ENCODE results near the gene PEX14. TPM values are rescaled to one million over a fixed set of nuclear protein-coding genes. Genes with fewer than 3 reads are reported as not detected.

PEX14 gene
- total RNA-seq, 1 donor, result 15.2 TPM

GRCh38 chr1:10514490-10515235 lies 39.9 kb downstream of the PEX14 start:
- no peak for DNase-seq (ENCODE audit: insufficient read length, low spot score, missing footprints)
- H4K20me1 ChIP-seq (ENCODE audit: insufficient read depth, low read length), result peaks cover 37% of the 10 kb centered on the region

GRCh38 chr1:10515301-10515975 lies 40.7 kb downstream of the PEX14 start:
- Histone ChIP-seq H4K20me1 (ENCODE audit: insufficient read depth, low read length) (peaks cover 30% of the 10 kb centered on the region), H3K4me2 (ENCODE audit: insufficient read depth, low read length) (no peak overlapping the region), H3K79me2 (ENCODE audit: insufficient read depth, low read length) (peaks cover 71% of the 10 kb centered on the region), H3K27me3 (ENCODE audit: insufficient read depth, low read length) (no peaks in the 10 kb centered on the region), H3K4me1 (ENCODE audit: insufficient read depth, low read length) (peaks cover 20% of the 10 kb centered on the region), H3K36me3 (ENCODE audit: insufficient read depth, low read length) (no peaks in the 10 kb centered on the region), H3K27ac (ENCODE audit: low read depth, low read length) (no peak overlapping the region), H3K9me3 (ENCODE audit: low read depth, low read length) (no peaks in the 10 kb centered on the region), H3K4me3 (ENCODE audit: insufficient read depth, low read length) (no peak overlapping the region), H2AFZ (ENCODE audit: low read length) (no peak overlapping the region)
- no peak for TF ChIP-seq CTCF (IDR thresholded peaks at IDR 0.05; ENCODE audit: extremely low read depth, low read depth, low read length)
- no peak for DNase-seq (ENCODE audit: insufficient read length, low spot score, missing footprints)

More at GRCh38 chr1:10514490-10515235, 39.9 kb downstream of the PEX14 start:
- no peak overlapping the region for H2AFZ ChIP-seq (ENCODE audit: low read length)
- no peaks in the 10 kb centered on the region for H3K27me3 ChIP-seq (ENCODE audit: insufficient read depth, low read length)
- no peaks in the 10 kb centered on the region for H3K9me3 ChIP-seq (ENCODE audit: low read depth, low read length)
- no peak overlapping the region for H3K27ac ChIP-seq (ENCODE audit: low read depth, low read length)
- peak; percentile 65 for TF ChIP-seq CTCF (IDR thresholded peaks at IDR 0.05; ENCODE audit: extremely low read depth, low read depth, low read length)
- peaks cover 76% of the 10 kb centered on the region for H3K79me2 ChIP-seq (ENCODE audit: insufficient read depth, low read length)
- no peak overlapping the region for H3K4me3 ChIP-seq (ENCODE audit: insufficient read depth, low read length)
- no peak overlapping the region for H3K4me2 ChIP-seq (ENCODE audit: insufficient read depth, low read length)
- H3K36me3 ChIP-seq (ENCODE audit: insufficient read depth, low read length), result no peaks in the 10 kb centered on the region
- H3K4me1 ChIP-seq (ENCODE audit: insufficient read depth, low read length), result peaks cover 28% of the 10 kb centered on the region

GRCh38 chr1:10515976-10516750 lies 41.4 kb downstream of the PEX14 start:
- DNase-seq (ENCODE audit: insufficient read length, low spot score, missing footprints), result no peak
- Histone ChIP-seq H2AFZ (ENCODE audit: low read length) (no peak overlapping the region), H3K4me2 (ENCODE audit: insufficient read depth, low read length) (no peak overlapping the region), H3K36me3 (ENCODE audit: insufficient read depth, low read length) (no peaks in the 10 kb centered on the region), H3K4me1 (ENCODE audit: insufficient read depth, low read length) (peaks cover 13% of the 10 kb centered on the region), H3K4me3 (ENCODE audit: insufficient read depth, low read length) (no peak overlapping the region), H3K27ac (ENCODE audit: low read depth, low read length) (no peak overlapping the region), H3K79me2 (ENCODE audit: insufficient read depth, low read length) (peaks cover 71% of the 10 kb centered on the region), H3K9me3 (ENCODE audit: low read depth, low read length) (no peaks in the 10 kb centered on the region), H4K20me1 (ENCODE audit: insufficient read depth, low read length) (peaks cover 30% of the 10 kb centered on the region), H3K27me3 (ENCODE audit: insufficient read depth, low read length) (no peaks in the 10 kb centered on the region)
- no peak for TF ChIP-seq CTCF (IDR thresholded peaks at IDR 0.05; ENCODE audit: extremely low read depth, low read depth, low read length)

Data from osteoblast (primary cell).